GM19455 (cell line): ENCODE measurements around the gene SLC37A2.

Experiments
- ATAC-seq: cut with Tn5 transposase; IDR thresholded peaks from one replicate; pipeline ENCODE4 v1.9.1; 2021; ENCODE audit not compliant: unreplicated experiment

Gene SLC37A2

GRCh38 chr11:125070699-125071254 is 7.7 kb downstream of the SLC37A2 start:
- ATAC-seq = peak; percentile 60

- no peak for ATAC-seq
Observed at GRCh38 chr11:125071435-125071834, 8.3 kb downstream of the SLC37A2 start.

DNA sequence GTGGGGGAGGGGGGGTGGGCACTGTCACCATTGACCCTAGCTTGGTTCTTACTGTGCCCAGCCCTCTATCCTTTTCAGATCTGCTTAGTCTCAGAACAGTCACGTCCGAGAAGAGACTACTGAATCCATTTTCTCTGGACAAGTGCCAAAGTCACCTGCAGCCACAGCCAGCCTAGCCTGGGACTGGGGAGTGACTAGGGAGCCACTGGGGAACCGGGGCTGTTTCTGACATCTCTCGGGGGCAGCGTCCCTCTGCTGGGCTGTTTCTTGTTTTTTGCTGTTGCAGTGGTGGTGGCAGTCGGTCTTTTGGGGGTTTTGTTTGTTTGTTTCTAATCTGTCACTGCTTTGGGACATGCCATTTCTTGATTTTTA is 8.7 kb downstream of the SLC37A2 start:
- ATAC-seq = no peak

- ATAC-seq = peak; percentile 86
Observed at GRCh38 chr11:125072218-125072960, 9.3 kb downstream of the SLC37A2 start.

- ATAC-seq = no peak
Observed at GRCh38 chr11:125072961-125073590, 10.0 kb downstream of the SLC37A2 start.

- no peak for ATAC-seq
Observed at GRCh38 chr11:125073616-125074483, 10.7 kb downstream of the SLC37A2 start.

DNA sequence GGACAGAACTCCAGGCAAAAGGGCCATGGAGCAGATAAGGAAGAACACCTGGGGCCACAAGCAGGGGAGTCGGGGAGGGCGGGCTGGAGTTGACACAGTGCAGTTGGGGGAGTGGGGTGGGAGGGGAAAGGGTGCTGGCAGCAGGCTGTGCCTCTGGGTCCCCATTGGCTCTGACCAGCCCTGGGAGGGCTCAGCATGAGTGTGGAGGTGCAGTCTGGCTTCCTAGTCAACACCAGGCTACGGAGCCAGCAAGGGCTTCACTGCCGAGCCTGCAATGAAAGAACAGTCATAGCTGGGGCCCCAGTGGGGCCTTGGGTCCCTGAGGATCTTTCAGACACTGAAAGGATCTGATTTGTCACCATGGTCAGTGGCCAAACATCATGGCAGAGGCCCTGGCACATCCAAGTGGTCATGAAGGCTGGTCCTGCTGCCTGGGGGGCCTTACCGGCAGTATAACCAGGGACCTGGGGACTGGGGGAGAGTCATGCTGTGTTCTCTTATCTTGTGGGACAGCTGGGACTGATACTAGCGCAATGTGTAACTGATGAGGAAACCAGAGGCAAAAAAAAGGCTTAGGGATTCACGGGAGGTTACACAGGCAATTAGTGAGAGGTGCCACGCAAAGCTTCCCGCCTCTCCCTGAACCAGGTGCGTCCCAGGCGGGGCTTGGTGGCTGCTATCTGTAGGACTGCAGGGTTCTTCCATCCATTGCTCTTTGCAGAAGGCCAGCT is 11.6 kb downstream of the SLC37A2 start:
- no peak for ATAC-seq

DNA sequence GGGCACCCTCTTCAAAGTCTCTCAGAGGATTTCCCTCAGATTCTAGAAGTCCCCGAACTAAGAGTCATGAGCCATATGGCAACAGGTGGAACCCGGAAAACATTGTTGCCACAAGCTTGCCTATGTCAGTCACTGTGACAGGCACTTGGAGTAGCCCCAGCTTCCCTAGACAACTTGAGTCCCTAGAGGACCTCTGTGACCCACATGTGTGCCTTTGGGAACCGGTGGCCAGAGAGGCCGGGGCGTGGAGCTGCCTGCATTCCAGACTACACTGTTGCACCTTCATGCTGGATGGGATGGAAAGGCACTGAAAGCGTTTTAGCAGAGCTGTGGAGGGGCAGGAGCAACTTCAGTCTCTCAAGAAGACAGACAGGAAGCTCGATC is 12.1 kb downstream of the SLC37A2 start:
- no peak for ATAC-seq

GRCh38 chr11:125075900-125076317 is 12.8 kb downstream of the SLC37A2 start:
- ATAC-seq = no peak

GRCh38 chr11:125076378-125076945 is 13.4 kb downstream of the SLC37A2 start:
- no peak for ATAC-seq

DNA sequence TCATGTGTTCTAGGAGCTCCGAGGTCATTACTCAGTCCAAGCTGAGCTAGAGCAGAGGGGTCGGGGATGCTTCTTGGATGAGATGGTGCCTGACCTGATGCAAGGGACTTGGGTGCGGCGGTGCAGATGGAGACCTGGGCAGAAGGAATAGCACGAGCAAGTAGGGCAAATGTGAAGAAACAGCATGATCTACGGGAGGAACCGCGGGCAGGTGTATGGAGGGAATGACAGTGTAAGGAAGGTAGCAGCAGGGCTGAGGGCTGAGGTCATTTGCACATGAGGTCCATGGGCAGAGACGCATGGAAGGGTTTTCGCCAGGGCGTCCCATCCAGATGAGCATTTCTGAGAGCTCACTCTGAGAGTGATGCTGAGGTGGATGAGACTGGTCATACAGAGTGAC is 14.9 kb downstream of the SLC37A2 start:
- ATAC-seq = no peak

- no peak for ATAC-seq
Observed at GRCh38 chr11:125078516-125079140, 15.5 kb downstream of the SLC37A2 start.

GRCh38 chr11:125079151-125079877 is 16.2 kb downstream of the SLC37A2 start:
- no peak for ATAC-seq

GRCh38 chr11:125079878-125080530 is 16.9 kb downstream of the SLC37A2 start:
- no peak for ATAC-seq

- ATAC-seq = no peak
Observed at GRCh38 chr11:125080531-125080911, 17.4 kb downstream of the SLC37A2 start.

DNA sequence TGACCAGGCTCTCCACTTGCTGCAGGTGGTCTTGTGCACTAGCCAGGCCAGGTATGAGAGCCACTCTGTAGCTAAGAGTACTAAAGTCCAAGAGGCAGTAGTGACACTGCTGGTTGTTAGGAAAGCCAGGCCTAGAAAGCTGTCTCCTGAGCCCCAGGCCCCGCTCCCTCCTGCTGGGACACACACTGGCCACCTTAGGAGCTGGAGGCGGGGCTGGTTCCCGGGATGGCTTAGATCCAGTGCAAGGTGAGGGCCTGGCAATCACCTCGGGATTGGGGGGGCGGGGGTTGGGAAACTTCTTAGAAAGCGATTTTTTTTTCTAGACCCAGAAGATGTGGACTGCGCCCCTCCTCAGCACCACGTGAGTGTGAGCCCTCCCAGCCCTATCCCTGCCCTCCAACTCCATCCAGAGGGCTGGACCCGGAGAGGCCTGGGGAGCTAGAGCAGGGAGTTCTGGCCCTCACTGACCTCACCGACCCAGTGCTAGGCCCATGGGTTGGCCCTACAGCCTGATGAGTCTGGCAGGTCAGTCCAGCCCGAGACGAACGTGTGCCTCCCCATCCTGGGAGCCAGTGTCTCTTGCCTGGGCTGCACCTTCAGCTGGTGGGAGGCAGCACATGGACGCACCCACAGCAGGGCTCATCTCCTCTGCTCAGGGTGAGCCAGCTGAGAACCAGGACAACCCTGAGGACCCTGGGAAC is 18.1 kb downstream of the SLC37A2 start:
- ATAC-seq = no peak

DNA sequence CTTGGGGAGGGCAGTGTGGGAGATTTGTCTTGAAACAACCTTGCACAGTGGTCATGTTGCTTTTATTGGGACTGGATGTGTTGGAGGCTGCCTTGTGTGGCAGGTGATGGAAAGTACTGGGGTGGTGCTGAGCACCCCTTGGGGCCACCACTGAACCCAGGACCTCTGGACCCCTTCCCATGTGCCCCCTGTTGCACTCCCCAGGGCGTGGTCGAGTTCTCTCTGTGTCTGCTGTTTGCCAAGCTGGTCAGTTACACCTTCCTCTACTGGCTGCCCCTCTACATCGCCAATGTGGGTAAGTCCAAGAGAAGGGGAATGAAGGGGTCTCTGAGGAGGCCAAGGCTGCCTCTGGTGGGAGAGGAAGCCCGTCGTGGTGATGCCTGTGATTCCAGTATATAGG is 18.9 kb downstream of the SLC37A2 start:
- ATAC-seq = no peak

DNA sequence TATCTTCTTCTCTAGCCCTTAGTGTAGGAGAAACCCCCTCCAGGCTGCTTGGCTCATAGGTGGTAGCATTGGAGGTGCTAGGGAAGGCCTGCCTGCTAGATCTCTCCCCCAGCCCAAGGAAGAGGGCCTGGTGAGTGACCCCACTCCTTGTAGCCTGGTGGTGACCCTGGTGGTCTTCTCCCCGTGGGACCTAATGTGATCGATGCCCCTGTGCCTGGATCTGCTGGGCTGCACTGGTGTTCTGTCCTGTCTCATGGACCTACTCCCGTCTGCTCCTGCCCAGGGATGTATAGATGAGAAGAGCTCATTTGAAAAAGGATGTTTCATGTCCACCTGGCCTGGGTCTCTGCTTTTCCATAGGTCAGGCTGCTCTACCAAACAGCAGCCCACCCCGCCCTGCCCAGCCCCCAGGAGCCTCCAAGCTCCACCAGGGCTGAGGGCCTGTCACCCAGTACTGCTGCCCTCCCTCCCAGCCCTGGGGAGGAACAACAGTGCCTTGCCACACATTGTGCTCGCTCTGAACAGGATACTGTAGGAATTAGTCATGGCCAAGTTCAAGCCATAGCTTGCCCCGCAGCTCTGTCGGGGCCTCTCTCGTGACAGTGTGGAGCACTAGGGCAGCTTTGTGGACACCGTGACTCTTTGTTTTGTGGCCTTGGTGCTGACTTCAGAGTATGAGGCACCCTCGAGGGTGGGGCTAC is 19.7 kb downstream of the SLC37A2 start:
- ATAC-seq = no peak
